Measurements from ENCODE around the gene PALM. TPM values are rescaled to one million over a fixed set of nuclear protein-coding genes. Genes with fewer than 3 reads are reported as not detected.

The PALM gene
- total and polyA plus RNA-seq, 9 of the 15 experiments (the other 6 are each of a cell fraction or from before 2014, with no cell fraction given) = 0.04 to 6.6 (median 1.7) TPM

DNA sequence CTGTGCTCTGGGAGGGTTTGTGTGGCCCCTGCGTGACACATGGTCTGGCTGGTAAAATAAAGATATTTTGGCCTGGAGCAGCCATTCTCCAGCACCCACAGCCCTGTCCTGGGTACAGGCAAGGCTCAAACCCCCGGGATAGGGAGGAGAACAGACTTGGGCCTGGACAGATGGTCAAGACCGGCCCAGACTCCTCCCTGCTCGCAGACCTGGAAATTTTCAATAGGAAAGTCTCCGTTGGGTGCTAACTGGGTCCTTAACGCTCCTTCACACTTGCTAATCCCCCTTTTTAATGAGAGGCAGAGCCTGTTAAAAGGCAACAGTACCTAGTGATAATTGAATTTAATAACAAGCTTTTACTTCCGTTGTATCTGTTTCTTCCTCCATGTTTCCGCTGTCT lies 2.5 kb downstream of the PALM start:
- Histone ChIP-seq H3K4me3 (no peak overlapping the region), H3K27me3 (ENCODE audit: control insufficient read depth in 2 of 2, insufficient read depth in 2 of 2, low read length in 2 of 2) (no peaks in the 10 kb centered on the region), H3K4me1 (replicated peaks in 1 of 2; ENCODE audit: control insufficient read depth in 2 of 2, insufficient read depth in 2 of 2, low read length in 2 of 2) (peaks cover 5 to 28% of the 10 kb centered on the region in 2 experiments; a peak in 3 of 5 replicates), H3K9me1 (ENCODE audit: control insufficient read depth, insufficient read depth, low read length) (no peaks in the 10 kb centered on the region), H3K36me3 (ENCODE audit: control insufficient read depth, insufficient read depth, low read length) (no peaks in the 10 kb centered on the region), H3K4me2 (ENCODE audit: insufficient read depth, low read length) (no peak overlapping the region), H2AFZ (ENCODE audit: low read depth, low read length) (no peak overlapping the region), H4K20me1 (replicated peaks; ENCODE audit: control insufficient read depth, insufficient read depth, low read length) (no peaks in the 10 kb centered on the region), H3K27ac (ENCODE audit: extremely low read depth, low read depth, low read length) (no peak overlapping the region), H3K9me3 (replicated peaks; ENCODE audit: control insufficient read depth, insufficient read depth, low read depth, low read length) (peaks cover 1% of the 10 kb centered on the region; the same call in 1 of the 2 replicates), H3K9ac (ENCODE audit: insufficient read depth in 1 of 2, low read depth in 2 of 2, low read length in 2 of 2) (no peak overlapping the region), H3K79me2 (ENCODE audit: control insufficient read depth, insufficient read depth, low read length) (no peaks in the 10 kb centered on the region)
- no peak for TF ChIP-seq CTCF (IDR thresholded peaks at IDR 0.05 in 2 of 3, conservative IDR thresholded peaks at IDR 0.05 in 1 of 3; ENCODE audit: insufficient read depth in 2 of 3, low read depth in 1 of 3, low read length in 3 of 3)
- TF ChIP-seq CHCHD3 (CRISPR knock-in tag; IDR thresholded peaks at IDR 0.05) = no peak
- no peak for TF ChIP-seq DACH1 (IDR thresholded peaks at IDR 0.05; ENCODE audit: partially characterized antibody)
- TF ChIP-seq USF1 (CRISPR knock-in tag; IDR thresholded peaks at IDR 0.05) = no peak
- TF ChIP-seq MXI1 (IDR thresholded peaks at IDR 0.05; ENCODE audit: low read depth, low read length) = no peak
- DNase-seq (ENCODE audit: extremely low read depth in 1 of 4, low spot score in 3 of 4) = no peak
- BruUV-seq (replicated peaks) = no TSS peak
- in situ Hi-C loops (cut with MboI) = no loop called here
- intact Hi-C loops (cut with micrococcal nuclease) = no loop called here
- ATAC-seq = no peak
- 37% methylated on average over 7 of the region's 8 CpGs for WGBS (ENCODE audit: insufficient coverage, low coverage, missing lambda C conversion rate)
- ChIA-PET CTCF (ENCODE audit: low intra/inter-chr PET ratio) (no interaction called here), POLR2A (interaction anchor here (0.7 kb wide), 1 partner anchor 33 kb away, joined by 3 read pairs; no protein-coding TSS in a partner anchor)
- FAIRE-seq = no peak

Measured in K562 (cell line).